ENCODE results near the gene CUL3. TPM values are rescaled to one million over a fixed set of nuclear protein-coding genes. Genes with fewer than 3 reads are reported as not detected.

CUL3 gene
- polyA plus RNA-seq, 3 donors: 12.3 to 28.7 (median 12.9) TPM

GRCh38 chr2:224545884-224546644 is 39.1 kb downstream of the CUL3 start:
- 90% methylated on average over 2 of the region's 6 CpGs for WGBS (ENCODE audit: insufficient coverage)

DNA sequence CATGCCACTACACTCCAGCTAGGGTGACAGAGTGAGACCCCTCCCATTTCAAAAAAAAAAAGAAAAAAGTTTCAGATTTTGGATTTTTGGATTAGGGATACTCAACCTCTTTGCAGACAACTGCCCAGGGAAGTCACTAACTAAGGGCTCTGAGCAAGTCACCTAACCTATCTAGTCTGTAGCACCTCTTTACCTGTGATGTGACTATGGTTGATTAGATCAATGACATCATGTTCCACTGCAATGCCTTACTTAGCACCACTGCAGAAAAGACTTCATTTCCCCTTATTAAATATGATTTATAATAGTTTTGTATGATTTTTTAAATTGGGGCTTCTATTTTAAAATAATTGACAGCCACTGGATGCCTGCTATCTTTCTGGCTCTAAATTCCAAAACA is 41.2 kb downstream of the CUL3 start:
- Histone ChIP-seq H3K79me2 (ENCODE audit: insufficient read depth, low read length) (peaks cover 100% of the 10 kb centered on the region), H3K4me3 (replicated peaks in 1 of 3; ENCODE audit: low read depth in 2 of 3, low read length in 3 of 3) (no peak overlapping the region), H3K9ac (ENCODE audit: insufficient read depth, low read length, poor library complexity, severe bottlenecking) (no peak overlapping the region), H4K20me1 (ENCODE audit: insufficient read depth, low read length) (peaks cover 100% of the 10 kb centered on the region), H3K9me3 (replicated peaks in 1 of 2; ENCODE audit: control insufficient read depth in 1 of 2, insufficient read depth in 1 of 2, low read length in 2 of 2) (no peaks in the 10 kb centered on the region), H3K27me3 (ENCODE audit: control insufficient read depth in 2 of 2, insufficient read depth in 2 of 2, low read length in 2 of 2) (no peaks in the 10 kb centered on the region), H2AFZ (ENCODE audit: insufficient read depth, low read depth, low read length, poor library complexity, severe bottlenecking) (no peak overlapping the region), H3K4me2 (replicated peaks; ENCODE audit: extremely low read depth, low read length, poor library complexity, severe bottlenecking) (no peak overlapping the region), H3K27ac (ENCODE audit: low read depth in 1 of 2, low read length in 2 of 2) (no peak overlapping the region), H3K36me3 (replicated peaks in 1 of 2; ENCODE audit: control insufficient read depth in 1 of 2, insufficient read depth in 2 of 2, low read length in 2 of 2) (peaks cover 26 to 52% of the 10 kb centered on the region in 2 donors), H3K4me1 (ENCODE audit: control insufficient read depth in 1 of 2, insufficient read depth in 2 of 2, low read length in 2 of 2) (no peaks in the 10 kb centered on the region)
- no peak for TF ChIP-seq CTCF (IDR thresholded peaks at IDR 0.05)
- Mint-ChIP-seq H3K27ac (no peak overlapping the region), H3K4me3 (no peak overlapping the region), H3K36me3 (peaks cover 27 to 54% of the 10 kb centered on the region in 2 donors), H3K9me3 (no peaks in the 10 kb centered on the region), H3K4me1 (peaks cover 6% of the 10 kb centered on the region), H3K27me3 (ENCODE audit: low read depth in 3 of 3) (peaks cover 0 to 2% (median 0%) of the 10 kb centered on the region in 3 donors)
- intact Hi-C loops (cut with micrococcal nuclease): no loop called here
- no peak for DNase-seq

More at GRCh38 chr2:224545884-224546644, 39.1 kb downstream of the CUL3 start:
- H2AFZ ChIP-seq (ENCODE audit: insufficient read depth, low read depth, low read length, poor library complexity, severe bottlenecking): no peak overlapping the region
- DNase-seq: no peak
- H4K20me1 ChIP-seq (ENCODE audit: insufficient read depth, low read length): peaks cover 100% of the 10 kb centered on the region
- H3K79me2 ChIP-seq (ENCODE audit: insufficient read depth, low read length): peaks cover 99% of the 10 kb centered on the region
- H3K9me3 ChIP-seq (replicated peaks in 1 of 2; ENCODE audit: control insufficient read depth in 1 of 2, insufficient read depth in 1 of 2, low read length in 2 of 2): no peaks in the 10 kb centered on the region
- no peaks in the 10 kb centered on the region for H3K4me1 ChIP-seq (ENCODE audit: control insufficient read depth in 1 of 2, insufficient read depth in 2 of 2, low read length in 2 of 2)
- no peak overlapping the region for H3K9ac ChIP-seq (ENCODE audit: insufficient read depth, low read length, poor library complexity, severe bottlenecking)
- H3K27me3 ChIP-seq (ENCODE audit: control insufficient read depth in 2 of 2, insufficient read depth in 2 of 2, low read length in 2 of 2): no peaks in the 10 kb centered on the region
- H3K27me3 Mint-ChIP-seq (ENCODE audit: low read depth in 3 of 3): peaks cover 0 to 2% (median 0%) of the 10 kb centered on the region in 3 donors
- H3K27ac Mint-ChIP-seq: peak overlapping the region in 1 of 7 donors; percentile 42
- intact Hi-C loops (cut with micrococcal nuclease): no loop called here
- H3K4me3 ChIP-seq (replicated peaks in 1 of 3; ENCODE audit: low read depth in 2 of 3, low read length in 3 of 3): no peak overlapping the region
- H3K4me2 ChIP-seq (replicated peaks; ENCODE audit: extremely low read depth, low read length, poor library complexity, severe bottlenecking): no peak overlapping the region
- H3K4me3 Mint-ChIP-seq: no peak overlapping the region
- H3K4me1 Mint-ChIP-seq: peaks cover 6% of the 10 kb centered on the region
- no peak overlapping the region for H3K27ac ChIP-seq (ENCODE audit: low read depth in 1 of 2, low read length in 2 of 2)
- peaks cover 10 to 42% of the 10 kb centered on the region in 2 donors for H3K36me3 ChIP-seq (replicated peaks in 1 of 2; ENCODE audit: control insufficient read depth in 1 of 2, insufficient read depth in 2 of 2, low read length in 2 of 2)
- H3K36me3 Mint-ChIP-seq: peaks cover 26 to 51% of the 10 kb centered on the region in 2 donors
- TF ChIP-seq CTCF (IDR thresholded peaks at IDR 0.05): no peak
- H3K9me3 Mint-ChIP-seq: no peaks in the 10 kb centered on the region
